HEK293 (cell line): Measurements from ENCODE around the gene BOC.

Experiments used
- IKZF3 ChIP-seq: fragments of 450-650 bp; IDR thresholded peaks from 2 replicates; pipeline ENCODE4 v1.5.0; 2018; ENCODE audit warnings: missing biosample characterization, mild to moderate bottlenecking, missing genetic modification characterization, moderate library complexity
- KLF16 ChIP-seq: fragments of 450-650 bp; formaldehyde crosslinking; IDR thresholded peaks from 2 replicates; pipeline ENCODE4 v1.5.1; 2017; ENCODE audit warnings: missing biosample characterization, missing genetic modification characterization
- ZBTB20 ChIP-seq: fragments of 450-650 bp; formaldehyde crosslinking; IDR thresholded peaks from 2 replicates; pipeline ENCODE4 v1.5.1; 2016; ENCODE audit warnings: missing biosample characterization, missing genetic modification characterization
- ZBTB48 ChIP-seq: fragments of 450-650 bp; formaldehyde crosslinking; IDR thresholded peaks from 2 replicates; pipeline ENCODE4 v1.5.1; 2016; ENCODE audit warnings: missing biosample characterization, missing genetic modification characterization
- ZBTB8A ChIP-seq: fragments of 450-650 bp; formaldehyde crosslinking; IDR thresholded peaks from 2 replicates; pipeline ENCODE4 v1.5.1; 2016; ENCODE audit warnings: missing biosample characterization, missing genetic modification characterization
- ZFP37 ChIP-seq: fragments of 450-650 bp; formaldehyde crosslinking; IDR thresholded peaks from 2 replicates; pipeline ENCODE4 v1.5.1; 2016; ENCODE audit warnings: missing biosample characterization, missing genetic modification characterization
- ZFP69B ChIP-seq: fragments of 450-650 bp; formaldehyde crosslinking; IDR thresholded peaks from 2 replicates; pipeline ENCODE4 v1.5.1; 2016; ENCODE audit warnings: missing biosample characterization, missing genetic modification characterization
- ZIC2 ChIP-seq: fragments of 450-650 bp; formaldehyde crosslinking; IDR thresholded peaks from 2 replicates; pipeline ENCODE4 v1.5.1; 2016; ENCODE audit warnings: missing biosample characterization, missing genetic modification characterization
- ZNF114 ChIP-seq: fragments of 450-650 bp; formaldehyde crosslinking; IDR thresholded peaks from 2 replicates; pipeline ENCODE4 v1.5.0; 2017; ENCODE audit warnings: missing biosample characterization, missing genetic modification characterization
- ZNF146 ChIP-seq: fragments of 450-650 bp; formaldehyde crosslinking; IDR thresholded peaks from 2 replicates; pipeline ENCODE4 v1.5.1; 2016; ENCODE audit warnings: missing biosample characterization, missing genetic modification characterization
- ZNF239 ChIP-seq: fragments of 450-650 bp; formaldehyde crosslinking; IDR thresholded peaks from 2 replicates; pipeline ENCODE4 v1.5.1; 2016; ENCODE audit warnings: missing biosample characterization, missing genetic modification characterization
- ZNF302 ChIP-seq: fragments of 450-650 bp; formaldehyde crosslinking; IDR thresholded peaks from 2 replicates; pipeline ENCODE4 v1.5.1; 2016; ENCODE audit warnings: missing biosample characterization, missing genetic modification characterization, low read depth
- ZNF544 ChIP-seq: fragments of 450-650 bp; formaldehyde crosslinking; IDR thresholded peaks from 2 replicates; pipeline ENCODE4 v1.5.0; 2017; ENCODE audit warnings: missing biosample characterization, missing genetic modification characterization
- ZNF701 ChIP-seq: fragments of 450-650 bp; formaldehyde crosslinking; IDR thresholded peaks from 2 replicates; pipeline ENCODE4 v1.5.1; 2016; ENCODE audit warnings: missing biosample characterization, missing genetic modification characterization
- ZNF785 ChIP-seq: fragments of 450-650 bp; formaldehyde crosslinking; IDR thresholded peaks from 2 replicates; pipeline ENCODE4 v1.5.1; 2016; ENCODE audit warnings: missing biosample characterization, missing genetic modification characterization
- ZNF791 ChIP-seq: fragments of 450-650 bp; formaldehyde crosslinking; IDR thresholded peaks from 2 replicates; pipeline ENCODE4 v1.5.1; 2016; ENCODE audit warnings: missing biosample characterization, missing genetic modification characterization
- ZNF843 ChIP-seq: fragments of 450-650 bp; formaldehyde crosslinking; IDR thresholded peaks from 2 replicates; pipeline ENCODE4 v1.5.1; 2016; ENCODE audit warnings: missing biosample characterization, missing genetic modification characterization
- TF ChIP-seq, protein P1 (sequence below): sonication (generic); formaldehyde crosslinking; IDR thresholded peaks from 2 replicates; pipeline ENCODE4 v1.8.1; 2022; ENCODE audit warnings: mild to moderate bottlenecking, moderate library complexity, missing genetic modification reagents
- TF ChIP-seq, protein P2 (sequence below): fragments of 450-650 bp; formaldehyde crosslinking; IDR thresholded peaks from 2 replicates; pipeline ENCODE4 v1.5.1; 2016; ENCODE audit warnings: missing biosample characterization, missing genetic modification characterization
- TF ChIP-seq, protein P3 (sequence below): fragments of 450-650 bp; formaldehyde crosslinking; optimal IDR thresholded peaks from 2 replicates; pipeline ENCODE3; 2016; ENCODE audit warnings: missing biosample characterization, mild to moderate bottlenecking, missing genetic modification characterization
- TF ChIP-seq, protein P4 (sequence below): fragments of 450-650 bp; formaldehyde crosslinking; IDR thresholded peaks from 2 replicates; pipeline ENCODE4 v1.5.1; 2016; ENCODE audit warnings: missing biosample characterization, missing genetic modification characterization
- TF ChIP-seq, protein P5 (sequence below): fragments of 450-650 bp; formaldehyde crosslinking; IDR thresholded peaks from 2 replicates; pipeline ENCODE4 v1.5.1; 2016; ENCODE audit warnings: missing biosample characterization, missing genetic modification characterization
- TF ChIP-seq, protein P6 (sequence below): fragments of 450-650 bp; formaldehyde crosslinking; IDR thresholded peaks from 2 replicates; pipeline ENCODE4 v1.5.1; 2016; ENCODE audit warnings: missing biosample characterization, missing genetic modification characterization
- TF ChIP-seq, protein P7 (sequence below): fragments of 450-650 bp; formaldehyde crosslinking; IDR thresholded peaks from 2 replicates; pipeline ENCODE4 v1.5.1; 2016; ENCODE audit warnings: missing biosample characterization, missing genetic modification characterization
- TF ChIP-seq, protein P8 (sequence below): fragments of 450-650 bp; formaldehyde crosslinking; IDR thresholded peaks from 2 replicates; pipeline ENCODE4 v1.5.1; 2016; ENCODE audit warnings: missing biosample characterization, missing genetic modification characterization
- TF ChIP-seq, protein P9 (sequence below): fragments of 450-650 bp; formaldehyde crosslinking; IDR thresholded peaks from 2 replicates; pipeline ENCODE4 v1.5.1; 2016; ENCODE audit warnings: missing biosample characterization, missing genetic modification characterization

The BOC gene

DNA sequence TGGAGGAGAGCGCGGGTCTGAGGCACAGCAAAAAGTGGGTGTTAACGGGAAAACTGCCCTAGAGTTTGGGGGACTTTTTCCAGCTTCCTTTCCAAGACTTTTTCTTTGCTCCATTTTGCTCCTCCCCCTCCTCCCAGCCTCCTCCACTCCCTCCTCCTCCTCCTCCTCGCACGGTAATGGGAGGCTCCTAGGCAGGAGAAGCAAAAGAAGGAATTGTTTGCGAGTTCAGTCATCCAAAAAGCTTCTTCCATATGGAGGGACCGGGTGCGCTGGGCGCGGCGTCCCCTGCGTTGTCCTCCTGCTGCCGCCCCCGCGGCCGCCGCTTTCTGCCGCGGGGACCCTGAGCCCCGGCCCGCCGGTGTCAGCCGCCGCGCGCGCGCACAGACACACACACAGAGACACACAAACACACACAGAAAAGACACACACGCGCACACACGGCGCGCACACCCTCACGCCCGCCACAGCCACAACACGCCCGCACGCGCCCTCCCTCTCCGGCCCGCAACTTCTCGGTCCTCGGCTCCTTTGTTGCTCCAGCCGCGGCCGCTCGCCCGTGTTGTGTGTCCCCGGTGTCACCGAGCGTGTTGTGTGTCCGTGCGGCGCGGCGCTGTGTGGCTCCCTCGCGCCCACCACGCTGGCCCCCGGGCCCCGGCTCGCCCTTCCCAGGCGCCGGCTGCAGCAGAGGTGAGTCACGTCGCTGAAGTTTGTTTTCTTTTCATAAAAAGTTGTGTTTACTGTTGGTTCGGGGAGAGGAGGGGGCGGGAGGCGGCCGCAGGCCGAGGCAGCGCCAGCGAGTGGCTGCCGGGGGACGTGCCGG lies at the start of gene BOC (continued):
- TF ChIP-seq, protein P1, sequence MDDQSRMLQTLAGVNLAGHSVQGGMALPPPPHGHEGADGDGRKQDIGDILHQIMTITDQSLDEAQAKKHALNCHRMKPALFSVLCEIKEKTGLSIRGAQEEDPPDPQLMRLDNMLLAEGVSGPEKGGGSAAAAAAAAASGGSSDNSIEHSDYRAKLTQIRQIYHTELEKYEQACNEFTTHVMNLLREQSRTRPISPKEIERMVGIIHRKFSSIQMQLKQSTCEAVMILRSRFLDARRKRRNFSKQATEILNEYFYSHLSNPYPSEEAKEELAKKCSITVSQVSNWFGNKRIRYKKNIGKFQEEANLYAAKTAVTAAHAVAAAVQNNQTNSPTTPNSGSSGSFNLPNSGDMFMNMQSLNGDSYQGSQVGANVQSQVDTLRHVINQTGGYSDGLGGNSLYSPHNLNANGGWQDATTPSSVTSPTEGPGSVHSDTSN (CRISPR knock-in tag): 0 out of 2 replicates have a peak, but pooled peaks have one; percentile 36
- TF ChIP-seq, protein P2, sequence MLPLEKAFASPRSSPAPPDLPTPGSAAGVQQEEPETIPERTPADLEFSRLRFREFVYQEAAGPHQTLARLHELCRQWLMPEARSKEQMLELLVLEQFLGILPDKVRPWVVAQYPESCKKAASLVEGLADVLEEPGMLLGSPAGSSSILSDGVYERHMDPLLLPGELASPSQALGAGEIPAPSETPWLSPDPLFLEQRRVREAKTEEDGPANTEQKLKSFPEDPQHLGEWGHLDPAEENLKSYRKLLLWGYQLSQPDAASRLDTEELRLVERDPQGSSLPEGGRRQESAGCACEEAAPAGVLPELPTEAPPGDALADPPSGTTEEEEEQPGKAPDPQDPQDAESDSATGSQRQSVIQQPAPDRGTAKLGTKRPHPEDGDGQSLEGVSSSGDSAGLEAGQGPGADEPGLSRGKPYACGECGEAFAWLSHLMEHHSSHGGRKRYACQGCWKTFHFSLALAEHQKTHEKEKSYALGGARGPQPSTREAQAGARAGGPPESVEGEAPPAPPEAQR: peak; percentile 32; the same call in 1 of the 2 replicates
- TF ChIP-seq ZNF544: no peak
- 0 out of 2 replicates have a peak, but pooled peaks have one; percentile 63 for TF ChIP-seq ZNF785
- TF ChIP-seq, protein P3, sequence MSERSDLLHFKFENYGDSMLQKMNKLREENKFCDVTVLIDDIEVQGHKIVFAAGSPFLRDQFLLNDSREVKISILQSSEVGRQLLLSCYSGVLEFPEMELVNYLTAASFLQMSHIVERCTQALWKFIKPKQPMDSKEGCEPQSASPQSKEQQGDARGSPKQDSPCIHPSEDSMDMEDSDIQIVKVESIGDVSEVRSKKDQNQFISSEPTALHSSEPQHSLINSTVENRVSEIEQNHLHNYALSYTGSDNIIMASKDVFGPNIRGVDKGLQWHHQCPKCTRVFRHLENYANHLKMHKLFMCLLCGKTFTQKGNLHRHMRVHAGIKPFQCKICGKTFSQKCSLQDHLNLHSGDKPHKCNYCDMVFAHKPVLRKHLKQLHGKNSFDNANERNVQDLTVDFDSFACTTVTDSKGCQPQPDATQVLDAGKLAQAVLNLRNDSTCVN: peak; percentile 98
- TF ChIP-seq ZBTB20 (tag by site-specific recombination): peak; percentile 81
- TF ChIP-seq, protein P4, sequence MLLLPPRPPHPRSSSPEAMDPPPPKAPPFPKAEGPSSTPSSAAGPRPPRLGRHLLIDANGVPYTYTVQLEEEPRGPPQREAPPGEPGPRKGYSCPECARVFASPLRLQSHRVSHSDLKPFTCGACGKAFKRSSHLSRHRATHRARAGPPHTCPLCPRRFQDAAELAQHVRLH (tag by site-specific recombination): no peak
- TF ChIP-seq, protein P5, sequence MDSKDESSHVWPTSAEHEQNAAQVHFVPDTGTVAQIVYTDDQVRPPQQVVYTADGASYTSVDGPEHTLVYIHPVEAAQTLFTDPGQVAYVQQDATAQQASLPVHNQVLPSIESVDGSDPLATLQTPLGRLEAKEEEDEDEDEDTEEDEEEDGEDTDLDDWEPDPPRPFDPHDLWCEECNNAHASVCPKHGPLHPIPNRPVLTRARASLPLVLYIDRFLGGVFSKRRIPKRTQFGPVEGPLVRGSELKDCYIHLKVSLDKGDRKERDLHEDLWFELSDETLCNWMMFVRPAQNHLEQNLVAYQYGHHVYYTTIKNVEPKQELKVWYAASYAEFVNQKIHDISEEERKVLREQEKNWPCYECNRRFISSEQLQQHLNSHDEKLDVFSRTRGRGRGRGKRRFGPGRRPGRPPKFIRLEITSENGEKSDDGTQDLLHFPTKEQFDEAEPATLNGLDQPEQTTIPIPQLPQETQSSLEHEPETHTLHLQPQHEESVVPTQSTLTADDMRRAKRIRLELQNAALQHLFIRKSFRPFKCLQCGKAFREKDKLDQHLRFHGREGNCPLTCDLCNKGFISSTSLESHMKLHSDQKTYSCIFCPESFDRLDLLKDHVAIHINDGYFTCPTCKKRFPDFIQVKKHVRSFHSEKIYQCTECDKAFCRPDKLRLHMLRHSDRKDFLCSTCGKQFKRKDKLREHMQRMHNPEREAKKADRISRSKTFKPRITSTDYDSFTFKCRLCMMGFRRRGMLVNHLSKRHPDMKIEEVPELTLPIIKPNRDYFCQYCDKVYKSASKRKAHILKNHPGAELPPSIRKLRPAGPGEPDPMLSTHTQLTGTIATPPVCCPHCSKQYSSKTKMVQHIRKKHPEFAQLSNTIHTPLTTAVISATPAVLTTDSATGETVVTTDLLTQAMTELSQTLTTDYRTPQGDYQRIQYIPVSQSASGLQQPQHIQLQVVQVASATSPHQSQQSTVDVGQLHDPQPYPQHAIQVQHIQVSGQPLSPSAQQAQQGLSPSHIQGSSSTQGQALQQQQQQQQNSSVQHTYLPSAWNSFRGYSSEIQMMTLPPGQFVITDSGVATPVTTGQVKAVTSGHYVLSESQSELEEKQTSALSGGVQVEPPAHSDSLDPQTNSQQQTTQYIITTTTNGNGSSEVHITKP (tag by site-specific recombination): peak; percentile 89
- peak; percentile 27; the same call in 1 of the 2 replicates for TF ChIP-seq ZIC2 (tag by site-specific recombination)
- 0 out of 2 replicates have a peak, but pooled peaks have one; percentile 3 for TF ChIP-seq ZNF146 (tag by site-specific recombination)
- TF ChIP-seq, protein P6, sequence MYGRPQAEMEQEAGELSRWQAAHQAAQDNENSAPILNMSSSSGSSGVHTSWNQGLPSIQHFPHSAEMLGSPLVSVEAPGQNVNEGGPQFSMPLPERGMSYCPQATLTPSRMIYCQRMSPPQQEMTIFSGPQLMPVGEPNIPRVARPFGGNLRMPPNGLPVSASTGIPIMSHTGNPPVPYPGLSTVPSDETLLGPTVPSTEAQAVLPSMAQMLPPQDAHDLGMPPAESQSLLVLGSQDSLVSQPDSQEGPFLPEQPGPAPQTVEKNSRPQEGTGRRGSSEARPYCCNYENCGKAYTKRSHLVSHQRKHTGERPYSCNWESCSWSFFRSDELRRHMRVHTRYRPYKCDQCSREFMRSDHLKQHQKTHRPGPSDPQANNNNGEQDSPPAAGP (tag by site-specific recombination): peak; percentile 68
- TF ChIP-seq, protein P7, sequence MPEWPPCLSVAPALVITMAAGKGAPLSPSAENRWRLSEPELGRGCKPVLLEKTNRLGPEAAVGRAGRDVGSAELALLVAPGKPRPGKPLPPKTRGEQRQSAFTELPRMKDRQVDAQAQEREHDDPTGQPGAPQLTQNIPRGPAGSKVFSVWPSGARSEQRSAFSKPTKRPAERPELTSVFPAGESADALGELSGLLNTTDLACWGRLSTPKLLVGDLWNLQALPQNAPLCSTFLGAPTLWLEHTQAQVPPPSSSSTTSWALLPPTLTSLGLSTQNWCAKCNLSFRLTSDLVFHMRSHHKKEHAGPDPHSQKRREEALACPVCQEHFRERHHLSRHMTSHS (tag by site-specific recombination): no peak
- TF ChIP-seq ZNF302: no peak
- TF ChIP-seq KLF16 (tag by site-specific recombination): 0 out of 2 replicates have a peak, but pooled peaks have one; percentile 40
- peak; percentile 83 for TF ChIP-seq IKZF3 (tag by site-specific recombination)
- TF ChIP-seq, protein P8, sequence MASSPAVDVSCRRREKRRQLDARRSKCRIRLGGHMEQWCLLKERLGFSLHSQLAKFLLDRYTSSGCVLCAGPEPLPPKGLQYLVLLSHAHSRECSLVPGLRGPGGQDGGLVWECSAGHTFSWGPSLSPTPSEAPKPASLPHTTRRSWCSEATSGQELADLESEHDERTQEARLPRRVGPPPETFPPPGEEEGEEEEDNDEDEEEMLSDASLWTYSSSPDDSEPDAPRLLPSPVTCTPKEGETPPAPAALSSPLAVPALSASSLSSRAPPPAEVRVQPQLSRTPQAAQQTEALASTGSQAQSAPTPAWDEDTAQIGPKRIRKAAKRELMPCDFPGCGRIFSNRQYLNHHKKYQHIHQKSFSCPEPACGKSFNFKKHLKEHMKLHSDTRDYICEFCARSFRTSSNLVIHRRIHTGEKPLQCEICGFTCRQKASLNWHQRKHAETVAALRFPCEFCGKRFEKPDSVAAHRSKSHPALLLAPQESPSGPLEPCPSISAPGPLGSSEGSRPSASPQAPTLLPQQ (tag by site-specific recombination): peak; percentile 71
- no peak for TF ChIP-seq ZNF791 (tag by site-specific recombination)
- no peak for TF ChIP-seq ZNF701
- TF ChIP-seq ZNF114 (tag by site-specific recombination): no peak
- TF ChIP-seq ZFP37: no peak
- no peak for TF ChIP-seq ZFP69B (tag by site-specific recombination)
- no peak for TF ChIP-seq ZNF239 (tag by site-specific recombination)
- TF ChIP-seq, protein P9, sequence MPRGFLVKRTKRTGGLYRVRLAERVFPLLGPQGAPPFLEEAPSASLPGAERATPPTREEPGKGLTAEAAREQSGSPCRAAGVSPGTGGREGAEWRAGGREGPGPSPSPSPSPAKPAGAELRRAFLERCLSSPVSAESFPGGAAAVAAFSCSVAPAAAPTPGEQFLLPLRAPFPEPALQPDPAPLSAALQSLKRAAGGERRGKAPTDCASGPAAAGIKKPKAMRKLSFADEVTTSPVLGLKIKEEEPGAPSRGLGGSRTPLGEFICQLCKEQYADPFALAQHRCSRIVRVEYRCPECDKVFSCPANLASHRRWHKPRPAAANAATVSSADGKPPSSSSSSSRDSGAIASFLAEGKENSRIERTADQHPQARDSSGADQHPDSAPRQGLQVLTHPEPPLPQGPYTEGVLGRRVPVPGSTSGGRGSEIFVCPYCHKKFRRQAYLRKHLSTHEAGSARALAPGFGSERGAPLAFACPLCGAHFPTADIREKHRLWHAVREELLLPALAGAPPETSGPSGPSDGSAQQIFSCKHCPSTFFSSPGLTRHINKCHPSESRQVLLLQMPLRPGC: no peak
- TF ChIP-seq ZBTB48 (tag by site-specific recombination): peak; percentile 71
- TF ChIP-seq ZBTB8A: peak; percentile 92
- TF ChIP-seq ZNF843: no peak; the same call in 1 of the 2 replicates
